HCT116 (cell line): ENCODE results near the gene FBXW2.

Source experiments
- CBX3 ChIP-seq: IDR thresholded peaks from 2 replicates; pipeline ENCODE4 v1.6.1; 2012; ENCODE audit warnings: low read depth
- POLR2A ChIP-seq: IDR thresholded peaks from 2 replicates; pipeline ENCODE4 v1.7.0; 2011; ENCODE audit warnings: borderline replicate concordance; ENCODE audit not compliant: insufficient read depth, insufficient read length; ENCODE audit errors: extremely low read depth
- POLR2AphosphoS5 ChIP-seq: IDR thresholded peaks from 2 replicates; pipeline ENCODE4 v1.6.1; 2011; ENCODE audit warnings: mild to moderate bottlenecking, low read depth, low read length, moderate library complexity
- YY1 ChIP-seq: IDR thresholded peaks from 2 replicates; pipeline ENCODE4 v1.6.1; 2011; ENCODE audit warnings: low read length, low read depth, moderate library complexity, mild to moderate bottlenecking; ENCODE audit not compliant: insufficient replicate concordance; ENCODE audit errors: extremely low read depth
- ZFX ChIP-seq: fragments of 450-650 bp; IDR thresholded peaks from 2 replicates; pipeline ENCODE4 v1.6.1; 2017
- TF ChIP-seq, protein P1 (sequence below), 3 experiments: fragments of 200-600 bp in 1 of 3; sonication (generic) in 1 of 3; IDR thresholded peaks in 2 of 3; conservative IDR thresholded peaks in 1 of 3; 2 replicates each; pipeline ENCODE4 v1.5.1; 2012 to 2017; ENCODE audit warnings: low read depth in 2 of 3, low read length in 2 of 3, antibody characterized with exemption in 1 of 3, borderline replicate concordance in 1 of 3, control low read depth in 1 of 3, mild to moderate bottlenecking in 1 of 3, mixed read lengths in 1 of 3, mixed run types in 1 of 3, moderate library complexity in 1 of 3; ENCODE audit not compliant: insufficient read depth in 1 of 3

DNA sequence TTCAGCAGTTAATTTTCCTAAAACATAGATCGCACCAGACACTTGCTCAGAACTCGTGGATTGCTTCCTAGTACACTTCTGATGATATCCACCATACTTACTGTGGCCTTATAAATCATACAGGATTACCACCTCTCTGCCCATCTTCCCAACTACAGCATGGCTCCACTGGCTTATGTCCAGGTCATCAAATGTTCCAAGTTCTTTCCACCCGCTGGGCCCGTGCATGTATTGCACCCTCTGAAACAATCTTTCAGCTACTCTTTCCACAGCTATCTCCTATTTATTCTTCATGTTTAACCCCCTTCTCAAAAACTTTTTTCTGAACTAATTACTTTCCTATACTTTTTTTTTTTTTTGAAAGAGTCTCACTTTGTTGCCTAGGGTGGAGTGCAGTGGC is 18.5 kb downstream of the FBXW2 start:
- TF ChIP-seq YY1 (no peak), POLR2AphosphoS5 (no peak), POLR2A (no peak), CBX3 (no peak), ZFX (no peak)
- TF ChIP-seq, protein P1, sequence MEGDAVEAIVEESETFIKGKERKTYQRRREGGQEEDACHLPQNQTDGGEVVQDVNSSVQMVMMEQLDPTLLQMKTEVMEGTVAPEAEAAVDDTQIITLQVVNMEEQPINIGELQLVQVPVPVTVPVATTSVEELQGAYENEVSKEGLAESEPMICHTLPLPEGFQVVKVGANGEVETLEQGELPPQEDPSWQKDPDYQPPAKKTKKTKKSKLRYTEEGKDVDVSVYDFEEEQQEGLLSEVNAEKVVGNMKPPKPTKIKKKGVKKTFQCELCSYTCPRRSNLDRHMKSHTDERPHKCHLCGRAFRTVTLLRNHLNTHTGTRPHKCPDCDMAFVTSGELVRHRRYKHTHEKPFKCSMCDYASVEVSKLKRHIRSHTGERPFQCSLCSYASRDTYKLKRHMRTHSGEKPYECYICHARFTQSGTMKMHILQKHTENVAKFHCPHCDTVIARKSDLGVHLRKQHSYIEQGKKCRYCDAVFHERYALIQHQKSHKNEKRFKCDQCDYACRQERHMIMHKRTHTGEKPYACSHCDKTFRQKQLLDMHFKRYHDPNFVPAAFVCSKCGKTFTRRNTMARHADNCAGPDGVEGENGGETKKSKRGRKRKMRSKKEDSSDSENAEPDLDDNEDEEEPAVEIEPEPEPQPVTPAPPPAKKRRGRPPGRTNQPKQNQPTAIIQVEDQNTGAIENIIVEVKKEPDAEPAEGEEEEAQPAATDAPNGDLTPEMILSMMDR (IDR thresholded peaks at IDR 0.05 in 2 of 3, conservative IDR thresholded peaks at IDR 0.05 in 1 of 3; ENCODE audit: borderline replicate concordance in 1 of 3, insufficient read depth in 1 of 3, low read depth in 2 of 3, low read length in 2 of 3): peak in 1 of 3 experiments; percentile 9; a peak in 1 of 6 replicates
